Stimulated activated CD4-positive, alpha-beta T cell treated with anti-CD3 and anti-CD28 coated beads, Interleukin-12 subunit alpha, Interleukin-12 subunit beta, amount 100 ng/mL, for 24 hours (primary cell): Measurements from ENCODE around the gene MAGEA9B.
"Not testable (repeated sequence)": the region's sequence is repeated elsewhere in the genome, so short reads cannot be mapped to it uniquely, and the experiment has no call there.

Experiments
- DNase-seq, 2 experiments: peaks; one replicate each; pipeline ENCODE4 v3.0.0-alpha.2; 2020; ENCODE audit warnings: low read depth in 2 of 2

MAGEA9B gene, protein sequence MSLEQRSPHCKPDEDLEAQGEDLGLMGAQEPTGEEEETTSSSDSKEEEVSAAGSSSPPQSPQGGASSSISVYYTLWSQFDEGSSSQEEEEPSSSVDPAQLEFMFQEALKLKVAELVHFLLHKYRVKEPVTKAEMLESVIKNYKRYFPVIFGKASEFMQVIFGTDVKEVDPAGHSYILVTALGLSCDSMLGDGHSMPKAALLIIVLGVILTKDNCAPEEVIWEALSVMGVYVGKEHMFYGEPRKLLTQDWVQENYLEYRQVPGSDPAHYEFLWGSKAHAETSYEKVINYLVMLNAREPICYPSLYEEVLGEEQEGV

GRCh38 chrX:149587359-149587758 is at the start of gene MAGEA9B:
TSS of gene MAGEA9B (minus strand) at chrX:149587459. CDS start at chrX:149583179, 4,280 bp downstream.
- not testable (repeated sequence) for DNase-seq

DNA sequence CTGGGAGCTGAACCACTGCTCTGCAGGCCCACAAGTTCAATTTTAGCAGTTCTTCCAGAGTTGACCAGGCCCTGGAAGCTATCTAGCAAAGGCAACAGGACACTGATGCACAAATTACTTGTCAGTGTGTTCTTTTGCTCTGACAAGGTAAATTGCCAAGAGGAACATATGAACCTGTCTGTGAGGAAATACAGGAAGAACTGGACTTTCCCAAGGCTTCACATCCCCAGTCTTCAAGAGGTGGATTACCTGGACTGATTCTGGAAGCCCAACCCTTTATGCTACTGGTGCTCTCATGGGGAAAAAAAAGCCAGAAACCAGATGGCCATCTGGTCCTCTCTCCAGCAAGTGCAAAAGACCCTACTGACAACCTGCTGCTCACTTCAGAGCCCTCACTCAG is 46.3 kb upstream of the MAGEA9B start:
- DNase-seq, result no peak

DNA sequence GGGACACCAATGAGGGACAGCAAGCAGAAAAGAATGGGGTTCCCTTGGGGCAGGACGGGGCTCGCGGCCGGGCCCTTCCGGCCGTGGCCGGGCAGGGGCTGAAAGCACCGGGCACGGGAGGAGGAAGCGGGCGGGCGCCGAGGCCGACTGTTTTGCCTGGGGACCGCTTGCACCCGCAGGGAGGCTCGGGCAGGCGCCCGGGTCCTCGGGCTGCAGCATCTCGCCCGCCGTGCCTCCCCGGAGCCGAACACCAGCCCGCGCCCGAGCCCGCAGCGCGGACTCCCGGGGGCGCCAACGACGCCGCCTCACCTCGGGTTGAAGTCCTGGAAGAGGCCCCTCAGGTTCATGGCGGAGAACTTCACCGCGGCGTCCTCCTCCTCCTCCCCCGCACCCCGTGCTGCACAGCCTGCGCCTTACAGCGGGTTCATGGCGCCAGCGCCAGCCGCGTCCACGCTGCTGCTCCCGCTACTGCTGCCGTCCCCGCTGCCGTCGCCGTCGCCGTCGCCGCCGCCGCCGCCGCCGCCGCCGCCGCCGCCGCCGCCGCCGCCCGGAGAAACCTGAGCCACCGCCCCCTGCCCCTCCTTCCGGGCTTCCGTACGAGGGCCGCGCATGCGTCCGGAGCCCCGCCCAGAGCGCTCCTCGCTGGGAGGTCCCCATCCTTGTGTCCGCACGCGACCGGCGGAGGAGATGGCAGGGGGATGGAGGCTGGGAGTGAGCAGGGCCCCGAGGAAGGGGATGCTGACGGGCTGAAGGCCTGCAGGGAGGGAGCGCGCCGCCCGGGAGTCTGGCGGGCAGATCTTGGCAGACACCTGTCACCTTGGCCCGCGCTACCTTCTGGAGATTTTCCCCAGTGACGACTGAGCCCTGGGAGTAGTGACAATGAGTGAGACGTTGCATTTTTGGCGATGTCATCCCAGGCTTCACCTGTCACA is 44.2 kb upstream of the MAGEA9B start, which contains the start of gene TMEM185A:
TSS of gene TMEM185A (minus strand) at position 559 of the 932 bp plus-strand sequence. CDS start at position 347, 212 bp downstream.
- peak; percentile 49 to 56 for DNase-seq

GRCh38 chrX:149630681-149631233 is 43.5 kb upstream of the MAGEA9B start:
- no peak for DNase-seq

DNA sequence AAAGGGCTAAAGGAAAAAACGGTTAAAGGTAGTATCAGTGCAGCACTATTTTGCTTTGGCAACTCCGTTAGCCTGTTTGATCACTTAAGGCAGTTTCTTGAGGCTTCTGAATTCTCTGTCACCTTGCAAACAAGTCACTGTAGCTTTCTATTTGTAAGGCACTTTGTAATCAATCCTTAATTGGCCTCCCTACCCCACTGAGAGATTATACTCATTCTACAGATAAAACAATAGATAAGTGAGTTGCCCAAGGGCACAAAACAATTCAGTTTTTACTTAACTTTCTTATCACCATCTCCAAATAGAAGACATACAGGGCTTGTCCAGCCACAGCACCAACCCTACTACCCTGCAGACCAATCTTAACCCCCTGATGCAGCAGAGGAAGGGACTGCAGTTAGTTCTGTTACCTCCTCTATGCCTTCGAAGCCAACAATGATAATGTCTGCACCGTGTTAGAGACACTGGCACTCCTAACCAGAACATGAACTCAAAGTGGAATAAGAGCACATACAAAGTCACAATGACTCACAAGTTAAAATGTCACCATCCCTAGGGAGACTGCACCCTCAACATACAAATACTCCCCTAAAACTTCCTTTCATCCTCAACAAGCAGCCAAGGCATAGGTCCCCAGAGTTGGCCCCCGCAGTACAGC is 42.6 kb upstream of the MAGEA9B start:
- no peak for DNase-seq

DNA sequence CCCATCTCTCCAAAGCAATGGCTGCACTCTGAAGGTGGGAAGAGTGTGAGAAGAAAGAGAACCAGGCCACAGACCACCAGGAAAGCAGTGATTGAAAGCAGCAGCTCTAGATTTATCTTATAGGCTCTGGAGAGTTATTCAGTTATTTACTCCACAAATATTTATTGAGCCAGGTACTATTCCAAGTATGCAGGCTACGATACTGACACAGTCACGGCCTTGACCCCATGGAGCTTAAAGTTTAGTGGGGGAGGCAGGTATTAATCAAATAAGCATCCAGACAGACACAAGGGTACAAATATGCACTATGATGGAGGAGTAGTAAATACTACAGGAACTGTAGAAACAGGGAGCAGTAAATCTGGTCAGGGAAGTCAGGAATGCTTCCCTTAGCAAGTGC is 41.5 kb upstream of the MAGEA9B start:
- DNase-seq, result no peak

DNA sequence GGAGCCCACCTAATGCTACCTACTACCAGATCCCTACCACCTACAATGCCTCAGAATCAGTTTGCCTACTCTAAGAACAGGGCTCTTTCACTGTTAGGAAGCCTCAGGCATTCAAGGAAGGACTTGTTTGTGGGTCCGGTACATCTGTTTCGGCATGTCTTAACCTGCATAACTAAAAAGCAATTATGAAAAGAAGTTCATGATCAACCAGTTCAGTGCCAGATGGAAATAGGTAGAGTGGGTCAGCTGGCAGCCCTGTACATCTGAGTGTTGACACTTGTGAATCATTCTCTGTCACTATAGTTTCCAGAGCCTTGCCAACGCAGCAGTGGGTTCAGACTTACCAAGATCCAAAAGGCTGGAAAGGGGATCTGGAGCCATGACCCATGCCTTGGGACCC is 41.0 kb upstream of the MAGEA9B start:
- no peak for DNase-seq

DNA sequence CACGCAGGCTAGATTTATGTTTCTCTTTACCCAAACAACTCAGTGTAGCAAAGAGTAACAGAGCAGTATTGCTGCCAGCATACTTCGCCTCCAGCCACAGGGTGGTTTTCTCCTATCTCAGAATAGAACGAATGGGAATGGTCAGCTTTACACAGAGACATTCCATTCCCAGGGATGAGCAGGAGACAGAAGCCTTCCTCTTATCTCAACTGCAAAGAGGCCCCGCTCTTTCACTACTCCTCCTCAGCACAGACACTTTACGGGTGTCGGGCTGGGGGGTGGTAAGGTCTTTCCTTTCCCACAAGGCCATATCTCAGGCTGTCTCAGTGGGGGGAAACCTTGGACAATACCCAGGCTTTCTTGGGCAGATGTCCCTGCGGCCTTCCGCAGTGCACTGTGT is 39.6 kb upstream of the MAGEA9B start:
- not testable (repeated sequence) for DNase-seq

GRCh38 chrX:149619662-149620061 is 32.4 kb upstream of the MAGEA9B start:
- DNase-seq, result not testable (repeated sequence)

GRCh38 chrX:149618871-149619270 is 31.6 kb upstream of the MAGEA9B start:
- no peak for DNase-seq

DNA sequence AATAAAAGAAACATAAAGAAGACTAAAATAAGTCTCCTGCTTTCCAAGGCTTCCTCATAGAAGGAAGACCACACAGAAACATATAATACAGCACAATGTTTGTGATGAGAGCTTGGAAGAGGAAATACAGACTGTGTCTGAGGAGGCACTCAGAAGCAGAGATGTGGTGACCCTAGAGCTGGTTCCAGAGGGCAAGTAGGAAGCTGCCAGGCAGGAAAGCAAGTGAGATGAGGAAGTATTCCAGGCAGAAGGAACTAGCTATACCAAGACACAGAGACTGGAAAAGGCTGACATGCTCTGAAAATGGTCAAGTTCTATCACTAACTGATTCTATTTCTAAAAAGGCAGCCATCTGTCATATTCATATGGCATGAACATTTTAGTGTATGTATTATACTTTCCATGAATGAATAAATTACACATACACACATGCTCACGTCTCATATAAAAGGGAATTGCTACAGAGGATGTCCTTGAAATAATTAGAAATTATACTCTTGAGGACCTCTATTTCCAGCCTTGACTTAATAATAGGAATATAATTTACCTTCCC is 24.4 kb upstream of the MAGEA9B start:
- DNase-seq, result no peak

DNA sequence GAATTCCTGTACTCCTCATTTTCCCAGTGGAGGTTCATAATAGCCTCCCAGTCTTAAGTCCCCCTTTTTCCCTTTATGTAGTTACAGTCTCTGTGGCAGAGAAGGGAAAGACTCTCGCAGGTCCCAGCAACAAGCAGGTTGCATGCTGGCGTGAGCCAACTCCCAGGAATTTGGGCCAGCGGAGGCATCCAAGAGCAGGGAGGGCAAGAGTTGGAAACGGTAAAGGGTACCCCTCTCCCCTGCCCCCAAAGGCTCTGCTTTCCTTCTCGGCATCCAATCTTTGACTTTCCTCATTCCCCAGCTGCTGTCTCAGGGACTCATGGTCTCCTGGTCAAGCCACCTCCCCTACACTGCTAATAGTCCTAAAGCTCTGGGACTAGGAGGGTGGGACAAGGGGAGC is 23.3 kb upstream of the MAGEA9B start:
- DNase-seq, result no peak

DNA sequence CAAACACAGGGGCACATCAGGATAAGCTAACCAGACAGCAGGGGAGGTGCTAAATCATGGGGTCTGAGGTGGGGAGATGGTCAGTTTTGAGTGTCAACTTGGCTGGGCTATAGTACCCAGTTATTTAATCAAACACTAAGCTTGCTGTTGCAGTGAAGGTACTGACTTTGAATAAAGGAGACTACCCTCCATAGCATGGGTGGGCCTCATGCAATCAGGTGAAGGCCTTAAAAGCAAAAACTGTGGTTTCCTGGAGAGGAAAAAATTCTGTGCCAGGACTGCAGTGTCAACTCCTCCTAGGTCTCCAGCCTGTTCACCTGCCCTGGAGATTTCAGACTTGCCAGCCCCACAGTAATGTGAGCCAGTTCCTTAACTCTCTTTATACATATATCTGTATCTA is 20.4 kb upstream of the MAGEA9B start:
- no peak for DNase-seq

DNA sequence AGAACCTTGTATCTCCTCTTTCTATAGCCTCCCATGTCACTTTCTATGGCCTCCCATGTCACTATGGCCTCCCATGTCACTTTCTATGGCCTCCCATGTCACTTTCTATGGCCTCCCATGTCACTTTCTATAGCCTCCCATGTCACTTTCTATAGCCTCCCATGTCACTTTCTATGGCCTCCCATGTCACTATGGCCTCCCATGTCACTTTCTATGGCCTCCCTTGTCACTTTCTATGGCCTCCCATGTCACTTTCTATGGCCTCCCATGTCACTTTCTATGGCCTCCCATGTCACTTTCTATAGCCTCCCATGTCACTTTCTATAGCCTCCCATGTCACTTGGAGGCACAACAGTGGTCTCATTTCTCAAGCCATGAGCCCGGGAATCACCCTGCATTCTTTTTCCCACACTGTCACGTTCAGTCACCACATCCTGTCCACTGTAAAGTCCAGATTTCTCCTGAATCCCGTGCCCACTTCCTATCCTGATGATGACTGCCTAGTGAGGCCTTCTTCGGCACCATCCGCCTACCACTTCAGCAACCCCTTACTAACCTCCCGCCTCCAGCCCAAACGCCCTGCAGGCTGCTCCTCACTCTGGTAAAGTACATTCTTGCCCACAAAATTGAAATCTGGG is 18.1 kb upstream of the MAGEA9B start:
- not testable (repeated sequence) for DNase-seq

GRCh38 chrX:149598603-149599002 is 11.3 kb upstream of the MAGEA9B start:
- not testable (repeated sequence) for DNase-seq

GRCh38 chrX:149595943-149596342 is 8.7 kb upstream of the MAGEA9B start:
- DNase-seq, result not testable (repeated sequence)

GRCh38 chrX:149595214-149595613 is 8.0 kb upstream of the MAGEA9B start, which contains the start of gene HSFX2:
TSS of gene HSFX2 (minus strand) at chrX:149595314. CDS start at chrX:149594700, 614 bp downstream.
- not testable (repeated sequence) for DNase-seq

DNA sequence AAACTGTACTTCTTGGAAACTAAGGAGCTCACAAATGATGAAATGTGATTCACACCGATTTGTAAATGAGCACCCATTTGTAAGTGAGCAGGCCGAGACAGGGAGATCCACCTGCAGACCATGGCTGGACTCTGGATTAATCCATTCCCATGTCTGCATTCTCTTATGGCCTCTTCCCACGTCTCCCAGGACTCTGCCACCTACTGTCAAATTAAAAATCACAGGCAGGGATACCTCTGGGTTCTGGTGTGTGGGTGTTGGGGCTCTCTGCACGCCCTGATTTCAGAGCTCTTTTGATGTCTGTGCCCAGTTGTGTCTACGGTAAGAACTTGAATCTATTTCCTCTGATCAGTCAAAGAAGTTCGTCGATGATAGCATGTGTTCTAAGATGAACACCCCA is 3.7 kb upstream of the MAGEA9B start:
- DNase-seq, result not testable (repeated sequence)

DNA sequence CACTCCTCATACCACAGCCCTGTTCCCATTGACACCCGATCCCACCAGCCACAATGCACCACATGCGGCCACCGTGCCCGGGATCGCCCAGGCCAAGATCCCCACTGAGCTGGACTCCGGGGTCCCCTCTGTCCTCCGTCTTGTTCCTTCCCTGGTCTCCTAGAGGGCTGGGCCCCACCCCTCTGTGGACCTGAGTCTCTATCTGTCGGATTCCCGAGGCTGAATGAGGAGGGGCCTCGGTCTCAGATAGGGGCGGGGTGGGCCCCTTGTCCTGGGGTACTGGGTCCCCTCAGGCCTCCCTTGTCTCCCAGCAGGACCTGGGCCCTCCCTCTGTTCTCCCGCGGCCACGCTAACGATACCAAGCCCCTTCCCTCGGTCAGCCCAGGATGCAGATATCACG is 1.6 kb downstream of the MAGEA9B start:
- not testable (repeated sequence) for DNase-seq

GRCh38 chrX:149573456-149573855 is 13.8 kb downstream of the MAGEA9B start:
- not testable (repeated sequence) for DNase-seq

DNA sequence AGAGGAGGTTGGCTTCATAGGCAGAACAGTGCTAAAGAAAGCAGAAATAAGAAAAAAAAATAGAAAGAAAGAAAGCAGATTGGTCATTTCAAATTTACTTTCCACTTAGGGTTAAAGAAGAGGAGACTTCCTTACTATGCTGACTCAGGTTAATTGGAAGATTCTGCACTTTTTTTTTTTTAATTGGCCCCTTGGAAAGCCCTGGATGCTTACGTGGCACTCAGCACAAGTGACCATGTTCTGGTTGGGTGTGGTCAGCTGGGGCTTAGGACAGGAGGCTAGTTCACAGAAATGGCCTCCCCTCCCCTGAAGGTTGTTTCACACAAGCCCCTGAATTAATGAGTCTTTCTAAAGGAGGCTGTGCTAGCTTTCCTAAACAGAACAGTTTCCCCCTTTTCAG is 14.5 kb downstream of the MAGEA9B start:
- no peak for DNase-seq
